KMS-11 (cell line): ENCODE data around the gene LRBA.
"Not testable (repeated sequence)": the region's sequence is repeated elsewhere in the genome, so short reads cannot be mapped to it uniquely, and the experiment has no call there.

Source experiments
- H2AFZ ChIP-seq: fragments of 200-600 bp; sonication (generic); 2 replicates; pipeline ENCODE4 v1.6.1; 2016; ENCODE audit warnings: antibody characterized with exemption, mixed run types, low read depth
- H3K27ac ChIP-seq: fragments of 200-600 bp; sonication (generic); 2 replicates; pipeline ENCODE4 v1.6.1; 2016; ENCODE audit warnings: mild to moderate bottlenecking, mixed run types
- H3K27me3 ChIP-seq: fragments of 200-600 bp; sonication (generic); 2 replicates; pipeline ENCODE4 v1.6.1; 2017; ENCODE audit warnings: mild to moderate bottlenecking, low read depth, mixed run types, moderate library complexity; ENCODE audit not compliant: insufficient read depth
- H3K36me3 ChIP-seq: fragments of 200-600 bp; sonication (generic); 2 replicates; pipeline ENCODE4 v1.6.1; 2017; ENCODE audit warnings: mild to moderate bottlenecking, mixed run types; ENCODE audit not compliant: insufficient read depth
- H3K4me1 ChIP-seq: fragments of 200-600 bp; sonication (generic); 2 replicates; pipeline ENCODE4 v1.6.1; 2016; ENCODE audit warnings: mild to moderate bottlenecking, low read depth, mixed run types; ENCODE audit not compliant: poor library complexity, severe bottlenecking
- H3K4me2 ChIP-seq: fragments of 200-600 bp; sonication (generic); 2 replicates; pipeline ENCODE4 v1.7.0; 2016; ENCODE audit warnings: mild to moderate bottlenecking, mixed run types
- H3K4me3 ChIP-seq: fragments of 200-600 bp; sonication (generic); IDR thresholded peaks from 2 replicates; pipeline ENCODE4 v1.6.1; 2017; ENCODE audit warnings: low read depth, low read length, mixed read lengths; ENCODE audit not compliant: insufficient read depth
- H3K79me2 ChIP-seq: fragments of 200-600 bp; sonication (generic); 2 replicates; pipeline ENCODE4 v1.6.1; 2016; ENCODE audit warnings: low read depth, mixed run types; ENCODE audit not compliant: insufficient read depth
- H3K9ac ChIP-seq: fragments of 200-600 bp; sonication (generic); 2 replicates; pipeline ENCODE4 v1.6.1; 2016; ENCODE audit warnings: mild to moderate bottlenecking, mixed run types
- H4K20me1 ChIP-seq: fragments of 200-600 bp; sonication (generic); 2 replicates; pipeline ENCODE4 v1.6.1; 2016; ENCODE audit warnings: mild to moderate bottlenecking, mixed run types; ENCODE audit not compliant: insufficient read depth
- TF ChIP-seq, protein P1 (sequence below): fragments of 200-600 bp; sonication (generic); conservative IDR thresholded peaks from 2 replicates; pipeline ENCODE4 v1.6.1; 2017; ENCODE audit warnings: low read depth, mild to moderate bottlenecking, antibody characterized with exemption, low read length, moderate library complexity, mixed read lengths

LRBA gene

DNA sequence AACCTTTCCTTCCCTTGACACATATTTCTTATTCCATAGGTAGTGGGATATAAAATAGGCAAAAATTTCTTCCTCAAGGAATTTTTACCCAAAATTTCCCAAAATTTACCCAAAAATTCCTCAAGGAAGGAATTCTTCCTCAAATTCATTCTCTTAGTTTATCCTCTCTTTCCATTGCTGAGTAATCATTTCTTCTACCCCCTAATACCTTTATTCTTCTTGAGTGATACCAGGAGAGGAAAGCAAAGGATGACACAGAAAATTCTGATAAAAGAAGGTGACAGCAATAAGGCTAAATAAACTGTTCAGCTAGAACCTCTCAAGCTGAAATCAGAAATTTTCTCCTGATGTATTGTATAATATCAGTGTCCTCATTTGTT lies 624.6 kb downstream of the LRBA start:
- H3K4me2 ChIP-seq = no peak overlapping the region
- H3K36me3 ChIP-seq = no peaks in the 10 kb centered on the region
- H3K79me2 ChIP-seq = no peaks in the 10 kb centered on the region
- no peaks in the 10 kb centered on the region for H3K4me1 ChIP-seq
- H3K27me3 ChIP-seq = no peaks in the 10 kb centered on the region
- H3K27ac ChIP-seq = no peak overlapping the region
- no peak overlapping the region for H3K9ac ChIP-seq
- no peaks in the 10 kb centered on the region for H4K20me1 ChIP-seq
- TF ChIP-seq, protein P1, sequence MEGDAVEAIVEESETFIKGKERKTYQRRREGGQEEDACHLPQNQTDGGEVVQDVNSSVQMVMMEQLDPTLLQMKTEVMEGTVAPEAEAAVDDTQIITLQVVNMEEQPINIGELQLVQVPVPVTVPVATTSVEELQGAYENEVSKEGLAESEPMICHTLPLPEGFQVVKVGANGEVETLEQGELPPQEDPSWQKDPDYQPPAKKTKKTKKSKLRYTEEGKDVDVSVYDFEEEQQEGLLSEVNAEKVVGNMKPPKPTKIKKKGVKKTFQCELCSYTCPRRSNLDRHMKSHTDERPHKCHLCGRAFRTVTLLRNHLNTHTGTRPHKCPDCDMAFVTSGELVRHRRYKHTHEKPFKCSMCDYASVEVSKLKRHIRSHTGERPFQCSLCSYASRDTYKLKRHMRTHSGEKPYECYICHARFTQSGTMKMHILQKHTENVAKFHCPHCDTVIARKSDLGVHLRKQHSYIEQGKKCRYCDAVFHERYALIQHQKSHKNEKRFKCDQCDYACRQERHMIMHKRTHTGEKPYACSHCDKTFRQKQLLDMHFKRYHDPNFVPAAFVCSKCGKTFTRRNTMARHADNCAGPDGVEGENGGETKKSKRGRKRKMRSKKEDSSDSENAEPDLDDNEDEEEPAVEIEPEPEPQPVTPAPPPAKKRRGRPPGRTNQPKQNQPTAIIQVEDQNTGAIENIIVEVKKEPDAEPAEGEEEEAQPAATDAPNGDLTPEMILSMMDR = no peak
- no peak overlapping the region for H3K4me3 ChIP-seq
- H2AFZ ChIP-seq = no peak overlapping the region

DNA sequence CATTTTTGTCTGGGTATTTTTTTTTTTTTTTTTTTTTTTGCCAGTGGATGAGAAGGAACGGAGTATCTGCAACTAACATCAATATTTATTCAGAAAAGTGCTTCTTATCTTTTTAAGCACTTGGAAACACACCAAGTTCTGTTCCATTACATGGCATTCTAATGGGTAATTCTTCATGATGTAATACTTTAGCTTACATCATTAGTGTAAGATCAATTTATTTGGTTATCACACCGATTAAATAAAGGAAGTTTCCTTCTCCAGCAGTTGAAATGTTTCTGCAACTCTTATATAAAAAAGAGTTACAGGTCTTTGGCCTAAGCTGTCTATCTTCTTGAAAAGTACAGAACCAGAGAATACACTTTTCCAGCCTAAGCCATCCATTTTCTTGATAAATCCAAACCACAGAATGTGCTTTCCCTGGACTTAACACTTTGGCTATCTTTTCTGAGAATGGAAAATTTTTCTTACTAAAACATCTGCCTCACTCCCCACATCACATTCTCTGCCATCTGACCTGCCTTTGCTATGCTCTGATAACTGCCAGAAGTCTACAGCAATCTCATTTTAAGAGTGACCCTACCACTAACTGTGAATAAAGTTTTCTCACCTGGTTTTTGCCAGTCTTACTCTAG lies 625.1 kb downstream of the LRBA start:
- Histone ChIP-seq H3K4me1 (no peaks in the 10 kb centered on the region), H2AFZ (no peak overlapping the region), H3K9ac (no peak overlapping the region), H3K4me3 (no peak overlapping the region), H4K20me1 (no peaks in the 10 kb centered on the region), H3K27ac (no peak overlapping the region), H3K79me2 (no peaks in the 10 kb centered on the region), H3K4me2 (no peak overlapping the region), H3K36me3 (no peaks in the 10 kb centered on the region), H3K27me3 (no peaks in the 10 kb centered on the region)
- TF ChIP-seq, protein P1 = no peak

DNA sequence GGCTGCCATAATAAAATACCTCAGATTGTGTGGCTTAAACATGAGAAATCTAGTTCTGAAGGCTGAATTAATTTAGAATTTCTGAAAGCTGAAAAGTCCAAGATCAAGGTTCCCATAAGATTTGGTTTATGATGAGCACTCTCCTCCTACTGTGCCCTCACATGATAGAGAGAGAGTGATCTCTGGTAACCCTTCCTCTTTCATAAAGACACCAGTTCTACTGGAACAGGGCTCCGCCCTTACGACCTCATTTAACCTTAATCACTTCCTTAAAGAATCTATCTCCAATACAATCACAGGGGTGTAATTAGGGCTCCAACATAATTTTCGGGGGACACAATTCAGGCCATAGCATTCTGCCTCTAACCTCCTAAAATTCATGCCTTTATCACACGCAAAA lies 627.1 kb downstream of the LRBA start:
- Histone ChIP-seq H3K4me2 (no peak overlapping the region), H3K9ac (no peak overlapping the region), H3K27me3 (no peaks in the 10 kb centered on the region), H3K4me3 (no peak overlapping the region), H3K79me2 (no peaks in the 10 kb centered on the region), H3K4me1 (no peaks in the 10 kb centered on the region), H2AFZ (no peak overlapping the region), H4K20me1 (no peaks in the 10 kb centered on the region), H3K27ac (no peak overlapping the region), H3K36me3 (no peaks in the 10 kb centered on the region)
- TF ChIP-seq, protein P1 = no peak

DNA sequence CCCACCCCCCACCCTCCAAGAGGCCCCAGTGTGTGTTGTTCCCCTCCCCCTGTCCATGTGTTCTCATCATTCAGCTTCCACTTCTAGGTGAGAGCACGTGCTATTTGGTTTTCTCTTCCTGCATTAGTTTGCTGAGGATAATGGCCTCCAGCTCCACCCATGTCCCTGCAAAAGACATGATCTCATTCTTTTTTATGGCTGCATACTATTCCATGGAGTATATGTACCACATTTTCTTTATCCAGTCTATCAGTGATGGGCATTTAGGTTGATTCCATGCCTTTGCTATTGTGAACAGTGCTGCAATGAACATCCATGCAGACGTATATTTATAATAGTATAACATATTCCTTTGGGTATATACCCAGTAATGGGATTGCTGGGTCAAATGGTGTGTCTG lies 628.7 kb downstream of the LRBA start:
- H3K36me3 ChIP-seq, H3K4me3 ChIP-seq, H3K79me2 ChIP-seq, H4K20me1 ChIP-seq, H2AFZ ChIP-seq, H3K4me1 ChIP-seq, H3K27me3 ChIP-seq, H3K9ac ChIP-seq, H3K27ac ChIP-seq, H3K4me2 ChIP-seq: not testable (repeated sequence)

DNA sequence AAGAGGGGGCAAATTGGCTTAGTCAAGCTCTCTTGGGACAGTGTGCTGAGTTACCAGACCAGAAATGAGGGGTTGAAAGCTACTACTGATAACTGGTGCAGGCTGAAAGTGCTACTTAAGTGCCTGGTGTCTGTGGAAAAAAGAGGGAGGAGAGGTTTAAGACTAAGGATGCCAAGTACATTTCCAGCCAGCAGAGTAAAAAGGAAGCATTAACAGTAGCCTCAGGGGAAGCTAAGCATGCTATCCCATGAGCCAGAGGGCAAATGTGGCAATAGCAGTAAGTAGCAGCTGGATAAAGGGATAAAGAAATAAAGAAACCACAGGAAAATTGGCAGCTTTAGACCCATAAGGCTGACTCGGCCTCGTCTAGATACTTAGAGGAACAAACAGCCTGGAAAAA lies 629.5 kb downstream of the LRBA start:
- Histone ChIP-seq H3K27me3 (no peaks in the 10 kb centered on the region), H3K79me2 (no peaks in the 10 kb centered on the region), H3K4me2 (no peak overlapping the region), H3K4me1 (no peaks in the 10 kb centered on the region), H3K4me3 (no peak overlapping the region), H2AFZ (no peak overlapping the region), H3K36me3 (no peaks in the 10 kb centered on the region), H3K9ac (no peak overlapping the region), H3K27ac (no peak overlapping the region), H4K20me1 (no peaks in the 10 kb centered on the region)
- TF ChIP-seq, protein P1 = no peak
